ENCODE results near the gene ATP9B.
"Not testable (repeated sequence)": the region's sequence is repeated elsewhere in the genome, so short reads cannot be mapped to it uniquely, and the experiment has no call there.

ATP9B gene

DNA sequence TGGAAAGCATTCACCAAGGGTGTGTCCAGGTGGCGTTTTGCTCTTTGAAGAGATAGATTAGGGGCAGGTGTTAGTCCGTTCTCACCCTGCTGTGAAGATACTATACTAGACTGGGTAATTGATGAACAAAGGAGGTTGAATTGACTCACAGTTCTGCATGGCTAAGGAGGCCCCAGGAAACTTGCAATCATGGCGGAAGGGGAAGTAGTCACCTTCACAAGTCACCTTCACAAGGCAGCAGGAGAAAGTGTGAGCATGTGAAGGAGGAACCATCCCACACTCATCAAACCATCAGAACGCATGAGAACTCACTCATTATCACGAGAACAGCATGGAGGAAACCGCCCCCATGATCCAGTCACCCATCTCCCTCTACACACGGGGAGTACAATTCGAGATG lies 190.8 kb downstream of the ATP9B start:
- TF ChIP-seq, protein P1, sequence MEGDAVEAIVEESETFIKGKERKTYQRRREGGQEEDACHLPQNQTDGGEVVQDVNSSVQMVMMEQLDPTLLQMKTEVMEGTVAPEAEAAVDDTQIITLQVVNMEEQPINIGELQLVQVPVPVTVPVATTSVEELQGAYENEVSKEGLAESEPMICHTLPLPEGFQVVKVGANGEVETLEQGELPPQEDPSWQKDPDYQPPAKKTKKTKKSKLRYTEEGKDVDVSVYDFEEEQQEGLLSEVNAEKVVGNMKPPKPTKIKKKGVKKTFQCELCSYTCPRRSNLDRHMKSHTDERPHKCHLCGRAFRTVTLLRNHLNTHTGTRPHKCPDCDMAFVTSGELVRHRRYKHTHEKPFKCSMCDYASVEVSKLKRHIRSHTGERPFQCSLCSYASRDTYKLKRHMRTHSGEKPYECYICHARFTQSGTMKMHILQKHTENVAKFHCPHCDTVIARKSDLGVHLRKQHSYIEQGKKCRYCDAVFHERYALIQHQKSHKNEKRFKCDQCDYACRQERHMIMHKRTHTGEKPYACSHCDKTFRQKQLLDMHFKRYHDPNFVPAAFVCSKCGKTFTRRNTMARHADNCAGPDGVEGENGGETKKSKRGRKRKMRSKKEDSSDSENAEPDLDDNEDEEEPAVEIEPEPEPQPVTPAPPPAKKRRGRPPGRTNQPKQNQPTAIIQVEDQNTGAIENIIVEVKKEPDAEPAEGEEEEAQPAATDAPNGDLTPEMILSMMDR (IDR thresholded peaks at IDR 0.05; ENCODE audit: low read depth, low read length, missing control alignments): no peak
- H3K4me3 ChIP-seq (replicated peaks; ENCODE audit: low read depth, low read length): no peak overlapping the region
- no peak for DNase-seq (ENCODE audit: extremely low read depth, low read depth)

GRCh38 chr18:79260510-79260909 lies 191.3 kb downstream of the ATP9B start:
- TF ChIP-seq, protein P1 (IDR thresholded peaks at IDR 0.05; ENCODE audit: low read depth, low read length, missing control alignments): no peak
- DNase-seq (ENCODE audit: extremely low read depth, low read depth): no peak
- no peak overlapping the region for H3K4me3 ChIP-seq (replicated peaks; ENCODE audit: low read depth, low read length)

DNA sequence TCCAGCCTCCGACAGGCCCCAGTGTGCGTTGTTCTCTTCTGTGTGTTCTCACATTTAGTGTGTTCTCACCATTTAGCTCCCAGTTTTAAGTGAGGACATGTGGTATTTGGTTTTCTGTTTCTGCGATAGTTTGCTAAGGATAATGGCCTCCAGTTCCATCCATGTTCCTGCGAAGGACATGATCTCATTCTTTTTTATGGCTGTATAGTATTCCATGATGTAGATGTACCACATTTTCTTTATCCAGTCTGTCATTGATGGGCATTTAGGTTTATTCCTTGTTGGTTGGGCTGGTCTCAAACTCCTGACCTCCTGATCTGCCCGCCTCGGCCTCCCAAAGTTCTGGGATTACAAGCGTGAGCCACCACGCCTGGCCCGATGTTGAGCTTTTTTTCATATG lies 195.9 kb downstream of the ATP9B start:
- not testable (repeated sequence) for H3K4me3 ChIP-seq (replicated peaks; ENCODE audit: low read depth, low read length); DNase-seq (ENCODE audit: extremely low read depth, low read depth)

DNA sequence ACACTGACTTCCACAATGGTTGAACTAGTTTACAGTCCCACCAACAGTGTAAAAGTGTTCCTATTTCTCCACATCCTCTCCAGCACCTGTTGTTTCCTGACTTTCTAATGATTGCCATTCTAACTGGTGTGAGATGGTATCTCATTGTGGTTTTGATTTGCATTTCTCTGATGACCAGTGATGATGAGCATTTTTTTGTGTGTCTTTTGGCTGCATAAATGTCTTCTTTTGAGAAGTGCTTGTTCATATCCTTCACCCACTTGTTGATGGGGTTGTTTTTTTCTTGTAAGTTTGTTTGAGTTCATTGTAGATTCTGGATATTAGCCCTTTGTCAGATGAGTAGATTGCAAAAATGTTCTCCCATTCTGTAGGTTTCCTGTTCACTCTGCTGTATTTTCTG lies 202.6 kb downstream of the ATP9B start:
- not testable (repeated sequence) for H3K4me3 ChIP-seq (replicated peaks; ENCODE audit: low read depth, low read length); DNase-seq (ENCODE audit: extremely low read depth, low read depth)

GRCh38 chr18:79272916-79273315 lies 203.7 kb downstream of the ATP9B start:
- no peak for DNase-seq (ENCODE audit: extremely low read depth, low read depth)
- no peak overlapping the region for H3K4me3 ChIP-seq (replicated peaks; ENCODE audit: low read depth, low read length)

GRCh38 chr18:79274823-79275222 lies 205.6 kb downstream of the ATP9B start:
- no peak for DNase-seq (ENCODE audit: extremely low read depth, low read depth)
- TF ChIP-seq, protein P1 (IDR thresholded peaks at IDR 0.05; ENCODE audit: low read depth, low read length, missing control alignments): no peak
- no peak overlapping the region for H3K4me3 ChIP-seq (replicated peaks; ENCODE audit: low read depth, low read length)

More at GRCh38 chr18:79272916-79273315, 203.7 kb downstream of the ATP9B start:
- TF ChIP-seq, protein P1 (IDR thresholded peaks at IDR 0.05; ENCODE audit: low read depth, low read length, missing control alignments): no peak

- TF ChIP-seq, protein P1 (IDR thresholded peaks at IDR 0.05; ENCODE audit: low read depth, low read length, missing control alignments): no peak
- DNase-seq (ENCODE audit: extremely low read depth, low read depth): no peak
- H3K4me3 ChIP-seq (replicated peaks; ENCODE audit: low read depth, low read length): no peak overlapping the region
These were observed 206.3 kb downstream of the ATP9B start for GRCh38 chr18:79275461-79275860.

DNA sequence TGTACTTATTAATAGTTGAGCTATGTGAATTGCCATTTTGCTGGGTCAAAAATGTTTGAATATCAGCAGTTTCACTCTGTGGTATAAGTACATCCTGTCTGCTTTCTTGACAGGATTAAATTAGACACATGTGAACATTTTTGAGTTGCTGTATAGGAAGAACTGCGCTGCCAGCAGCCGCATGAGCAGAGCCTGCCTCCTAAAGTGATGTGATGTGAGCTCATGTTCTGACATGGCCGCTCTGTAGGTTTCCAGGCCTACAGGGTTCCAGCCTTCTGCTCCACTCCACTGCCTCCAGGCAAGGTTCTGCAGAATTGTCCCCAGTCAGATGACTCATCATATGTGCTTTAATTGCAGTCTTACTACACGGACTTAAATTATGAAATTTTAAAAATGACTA lies 206.8 kb downstream of the ATP9B start:
- TF ChIP-seq, protein P1 (IDR thresholded peaks at IDR 0.05; ENCODE audit: low read depth, low read length, missing control alignments): no peak
- H3K4me3 ChIP-seq (replicated peaks; ENCODE audit: low read depth, low read length): no peak overlapping the region
- DNase-seq (ENCODE audit: extremely low read depth, low read depth): no peak

All from HFF-Myc (cell line).